ENCODE measurements around the gene STX10.

The STX10 gene

GRCh38 chr19:13099073-13099999, 50.8 kb downstream of the STX10 start:
- DNase-seq, result peak; percentile 32

GRCh38 chr19:13098277-13099072, 51.7 kb downstream of the STX10 start:
- no peak for DNase-seq

GRCh38 chr19:13097463-13098258, 52.5 kb downstream of the STX10 start:
- DNase-seq, result no peak

DNA sequence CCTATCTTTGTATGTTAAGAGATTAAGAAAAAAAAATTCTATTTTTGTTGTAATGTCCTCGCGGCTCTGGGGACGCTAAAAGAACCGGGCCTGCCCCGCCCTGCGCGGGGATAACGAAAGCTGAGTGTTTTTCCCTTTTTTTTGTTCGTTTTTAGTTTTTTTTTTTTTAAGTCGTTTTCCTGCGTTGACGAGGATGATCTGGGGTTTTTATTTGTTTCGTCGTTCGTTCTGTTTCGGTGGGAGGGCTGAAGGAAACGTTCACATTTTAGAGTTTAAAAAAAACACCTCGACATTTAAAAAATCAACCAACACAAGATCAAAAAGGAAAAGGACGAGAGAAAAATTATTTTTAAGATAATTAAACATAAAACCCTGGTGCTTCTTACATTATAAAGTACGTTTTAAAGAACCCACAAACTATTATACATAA, 53.1 kb downstream of the STX10 start:
- no peak for DNase-seq

- DNase-seq, result no peak
Observed at GRCh38 chr19:13095934-13096927, 53.9 kb downstream of the STX10 start.

DNA sequence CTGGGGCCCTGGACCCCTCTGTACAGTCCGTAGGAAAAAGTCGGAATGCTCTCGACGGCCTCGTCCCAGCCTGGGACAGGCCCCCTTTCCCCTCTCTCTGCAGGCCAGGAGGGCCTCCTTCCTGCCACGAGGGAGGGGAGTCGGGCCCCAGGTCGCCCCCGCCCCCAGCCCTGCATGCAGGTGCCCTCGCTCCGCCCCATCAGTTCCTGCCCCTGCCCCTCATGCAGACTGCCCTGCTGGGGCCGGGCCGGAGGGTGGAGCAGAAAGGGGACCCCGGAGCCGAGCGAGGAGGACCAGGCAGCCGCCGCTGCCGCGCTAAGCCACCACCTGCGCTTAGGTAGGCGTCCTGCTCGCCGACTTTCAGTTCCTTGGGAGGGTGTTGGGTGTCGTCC, 54.8 kb downstream of the STX10 start:
- DNase-seq, result no peak

DNA sequence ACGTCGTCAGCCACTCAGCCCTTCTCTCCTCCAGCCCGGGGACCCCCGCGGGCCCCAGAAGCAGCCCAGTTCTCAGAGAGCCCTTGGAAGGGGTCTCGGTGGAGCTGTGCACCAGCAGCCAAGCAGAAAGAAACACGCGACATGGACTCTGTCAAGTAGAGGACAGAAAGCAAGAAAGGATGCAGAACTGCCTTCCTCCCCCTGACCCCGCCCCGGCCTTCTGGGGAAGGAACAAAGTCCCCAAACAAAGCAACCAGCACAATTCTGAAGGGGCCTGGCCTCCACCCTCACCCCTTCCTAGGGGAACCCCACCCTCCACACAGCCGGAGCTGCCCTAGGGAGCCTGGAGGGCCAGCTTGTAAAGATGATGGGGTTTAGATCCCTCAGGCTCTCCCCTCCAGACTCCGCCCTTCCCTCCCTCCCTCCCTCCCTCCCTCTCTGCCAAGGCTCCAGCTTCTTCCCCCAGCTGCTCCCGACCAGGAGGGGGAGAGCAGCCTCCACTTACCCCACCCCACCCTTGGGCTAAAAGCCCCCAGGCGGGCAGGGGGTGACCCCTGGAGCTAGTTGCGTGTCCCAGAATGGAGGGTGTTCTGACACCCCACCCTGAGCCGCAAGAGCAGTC, 55.3 kb downstream of the STX10 start:
- DNase-seq, result no peak

- no peak for DNase-seq
Observed at GRCh38 chr19:13094106-13094504, 56.1 kb downstream of the STX10 start.

All from NCI-H1436 (cell line).